CD14-positive monocyte (primary cell): ENCODE results near the gene FHOD3. TPM values are rescaled to one million over a fixed set of nuclear protein-coding genes. Genes with fewer than 3 reads are reported as not detected.

Experiments
- DNase-seq, 3 donors: peaks; one replicate each; pipeline ENCODE4 v3.0.0-alpha.2; 2011 to 2022
- H2AFZ ChIP-seq: 2 replicates; pipeline ENCODE4 v1.6.0; 2012; ENCODE audit warnings: mild to moderate bottlenecking, low read depth, low read length, inconsistent platforms; ENCODE audit not compliant: insufficient read depth, poor library complexity, severe bottlenecking
- H3K27ac ChIP-seq, 2 donors: 1 replicate in 1 of 2; 2 replicates in 1 of 2; pipeline ENCODE4 v1.5.1; 2012 to 2013; ENCODE audit warnings: low read length in 2 of 2, control low read depth in 1 of 2, inconsistent platforms in 1 of 2, low read depth in 1 of 2, mild to moderate bottlenecking in 1 of 2
- H3K27me3 ChIP-seq, 2 donors: one replicate each; pipeline versions ENCODE4 v1.6.0 to v1.6.1; 2011 to 2013; ENCODE audit warnings: low read length in 2 of 2; ENCODE audit not compliant: control insufficient read depth in 2 of 2, insufficient read depth in 2 of 2
- H3K36me3 ChIP-seq, 2 donors: replicated peaks in 1 of 2; 1 replicate in 1 of 2; 2 replicates in 1 of 2; pipeline versions ENCODE4 v1.5.1 to v1.6.1; 2012 to 2013; ENCODE audit warnings: low read length in 2 of 2, control low read depth in 1 of 2, inconsistent platforms in 1 of 2, mild to moderate bottlenecking in 1 of 2; ENCODE audit not compliant: insufficient read depth in 2 of 2, control insufficient read depth in 1 of 2
- H3K4me1 ChIP-seq, 2 donors: 1 replicate in 1 of 2; 2 replicates in 1 of 2; pipeline versions ENCODE4 v1.5.1 to v1.6.1; 2012 to 2013; ENCODE audit warnings: low read length in 2 of 2, control low read depth in 1 of 2, inconsistent platforms in 1 of 2, mild to moderate bottlenecking in 1 of 2, moderate library complexity in 1 of 2; ENCODE audit not compliant: insufficient read depth in 2 of 2, control insufficient read depth in 1 of 2
- H3K4me2 ChIP-seq: replicated peaks from 2 replicates; pipeline ENCODE3; 2012; ENCODE audit warnings: low read length, moderate library complexity, mild to moderate bottlenecking; ENCODE audit not compliant: poor library complexity, severe bottlenecking; ENCODE audit errors: extremely low read depth
- H3K4me3 ChIP-seq, 3 experiments: fragments of 200-600 bp in 1 of 3; sonication (generic) in 1 of 3; replicated peaks in 1 of 3; 1 replicate in 2 of 3; 2 replicates in 1 of 3; pipeline ENCODE4 v1.5.1; 2011 to 2013; ENCODE audit warnings: low read length in 3 of 3, mild to moderate bottlenecking in 3 of 3, control low read depth in 2 of 3, low read depth in 2 of 3, inconsistent platforms in 1 of 3, moderate library complexity in 1 of 3
- H3K79me2 ChIP-seq: 2 replicates; pipeline ENCODE4 v1.6.0; 2012; ENCODE audit warnings: mild to moderate bottlenecking, control low read depth, inconsistent platforms, low read length, moderate library complexity; ENCODE audit not compliant: insufficient read depth
- H3K9ac ChIP-seq: 2 replicates; pipeline ENCODE4 v1.6.0; 2017; ENCODE audit warnings: low read length, mild to moderate bottlenecking; ENCODE audit not compliant: insufficient read depth, poor library complexity, severe bottlenecking
- H3K9me3 ChIP-seq, 2 donors: replicated peaks in 1 of 2; 1 replicate in 1 of 2; 2 replicates in 1 of 2; pipeline versions ENCODE4 v1.5.1 to v1.6.1; 2012 to 2013; ENCODE audit warnings: low read length in 2 of 2, control low read depth in 1 of 2; ENCODE audit not compliant: control insufficient read depth in 1 of 2, insufficient read depth in 1 of 2
- H4K20me1 ChIP-seq: 2 replicates; pipeline ENCODE4 v1.6.0; 2012; ENCODE audit warnings: mild to moderate bottlenecking, low read length, control low read depth, moderate library complexity; ENCODE audit not compliant: insufficient read depth
- H3K27ac Mint-ChIP-seq, 7 donors: one replicate each; pipeline ENCODE4 v1.8.0; 2020; ENCODE audit warnings: mild to moderate bottlenecking in 7 of 7, mixed read lengths in 7 of 7, moderate library complexity in 6 of 7, inconsistent platforms in 2 of 7
- H3K27me3 Mint-ChIP-seq, 3 donors: one replicate each; pipeline ENCODE4 v1.8.0; 2021 to 2022; ENCODE audit warnings: low read depth in 3 of 3, mild to moderate bottlenecking in 3 of 3, mixed read lengths in 3 of 3, moderate library complexity in 3 of 3, inconsistent platforms in 1 of 3
- H3K36me3 Mint-ChIP-seq, 2 donors: one replicate each; pipeline ENCODE4 v1.8.0; 2020; ENCODE audit warnings: mixed read lengths in 2 of 2, inconsistent platforms in 1 of 2, mild to moderate bottlenecking in 1 of 2
- H3K4me1 Mint-ChIP-seq: one replicate; pipeline ENCODE4 v1.8.0; 2020; ENCODE audit warnings: mild to moderate bottlenecking, mixed read lengths
- H3K4me3 Mint-ChIP-seq, 2 donors: one replicate each; pipeline ENCODE4 v1.8.0; 2020; ENCODE audit warnings: mild to moderate bottlenecking in 2 of 2, mixed read lengths in 2 of 2, moderate library complexity in 1 of 2
- H3K9me3 Mint-ChIP-seq, 7 donors: one replicate each; pipeline ENCODE4 v1.8.0; 2020 to 2022; ENCODE audit warnings: mixed read lengths in 7 of 7, mild to moderate bottlenecking in 6 of 7, moderate library complexity in 6 of 7, inconsistent platforms in 2 of 7
- CTCF ChIP-seq: fragments of 200-600 bp; IDR thresholded peaks from one replicate; pipeline ENCODE4 v1.8.0; 2022; ENCODE audit warnings: antibody characterized with exemption, mild to moderate bottlenecking
- WGBS: methylation state at CpG from one replicate; pipeline ENCODE4 v1.1.5; 2013; ENCODE audit warnings: missing lambda C conversion rate; ENCODE audit not compliant: insufficient coverage; 5-methylcytosine and 5-hydroxymethylcytosine counted together
- intact Hi-C, 2 donors: fragments of 100-400 bp; cut with micrococcal nuclease; formaldehyde crosslinking; loops; one replicate each; pipeline versions ENCODE4 v1.15.0 to v1.15.1; 2023
- polyA plus RNA-seq, 3 donors: library from polyadenylated mRNA; depleted of rRNA in 1 of 3; unstranded in 2 of 3; stranded (reverse) in 1 of 3; fragments of 300-500 nt in 2 of 3; fragments of >200 nt in 1 of 3; fragmentation: Illumina TruSeq in 2 of 3; gene quantifications; 1 replicate in 2 of 3; 2 replicates in 1 of 3; pipeline ENCODE4 v1.2.3, GENCODE V29; 2012 to 2021

FHOD3 gene
- polyA plus RNA-seq, 3 donors: not detected

GRCh38 chr18:36708366-36708765 lies 410.9 kb downstream of the FHOD3 start:
- 92% methylated on average over 2 of the region's 4 CpGs for WGBS
- intact Hi-C loops: no loop called here
- no peak overlapping the region for H3K27ac ChIP-seq
- TF ChIP-seq CTCF: no peak
- Mint-ChIP-seq H3K27ac (no peak overlapping the region), H3K36me3 (no peaks in the 10 kb centered on the region), H3K9me3 (peaks cover 0 to 7% (median 0%) of the 10 kb centered on the region in 7 donors), H3K4me1 (no peaks in the 10 kb centered on the region), H3K4me3 (no peak overlapping the region), H3K27me3 (peaks cover 0 to 4% (median 0%) of the 10 kb centered on the region in 3 donors)
- no peak overlapping the region for H2AFZ ChIP-seq
- no peak overlapping the region for H3K4me2 ChIP-seq
- no peak overlapping the region for H3K4me3 ChIP-seq
- no peaks in the 10 kb centered on the region for H3K79me2 ChIP-seq
- H3K4me1 ChIP-seq: no peaks in the 10 kb centered on the region
- DNase-seq: no peak
- no peaks in the 10 kb centered on the region for H3K27me3 ChIP-seq
- H3K36me3 ChIP-seq: no peaks in the 10 kb centered on the region
- no peaks in the 10 kb centered on the region for H3K9me3 ChIP-seq
- no peak overlapping the region for H3K9ac ChIP-seq
- no peaks in the 10 kb centered on the region for H4K20me1 ChIP-seq

- Mint-ChIP-seq H3K9me3 (peaks cover 0 to 5% (median 0%) of the 10 kb centered on the region in 7 donors), H3K36me3 (no peaks in the 10 kb centered on the region), H3K4me1 (no peaks in the 10 kb centered on the region), H3K27ac (no peak overlapping the region), H3K27me3 (peaks cover 0 to 8% (median 1%) of the 10 kb centered on the region in 3 donors), H3K4me3 (no peak overlapping the region)
- 83% methylated on average over 4 of the region's 6 CpGs for WGBS
- Histone ChIP-seq H2AFZ (no peak overlapping the region), H3K9ac (no peak overlapping the region), H3K79me2 (no peaks in the 10 kb centered on the region), H3K36me3 (no peaks in the 10 kb centered on the region), H3K4me1 (no peaks in the 10 kb centered on the region), H3K4me2 (no peak overlapping the region), H3K27ac (no peak overlapping the region), H3K4me3 (no peak overlapping the region), H3K9me3 (no peaks in the 10 kb centered on the region), H4K20me1 (no peaks in the 10 kb centered on the region), H3K27me3 (no peaks in the 10 kb centered on the region)
- intact Hi-C loops: no loop called here
- no peak for DNase-seq
- TF ChIP-seq CTCF: no peak
Observed at GRCh38 chr18:36709315-36709714, 411.8 kb downstream of the FHOD3 start.
